Coronary artery (tissue), 2 donors: ENCODE measurements around the gene CCSER1.
"Not testable (repeated sequence)": the region's sequence is repeated elsewhere in the genome, so short reads cannot be mapped to it uniquely, and the experiment has no call there.

Experiments
- DNase-seq: peaks from one replicate; pipeline ENCODE4 v3.0.0-alpha.2; 2017; ENCODE audit warnings: low spot score
- H3K27ac ChIP-seq, 2 donors: fragments of 200-600 bp; sonication (generic); one replicate each; pipeline ENCODE4 v1.5.1; 2016 to 2019
- H3K4me3 ChIP-seq: fragments of 200-600 bp; sonication (generic); 2 replicates; pipeline ENCODE4 v1.5.1; 2016; ENCODE audit warnings: mild to moderate bottlenecking, moderate library complexity
- CTCF ChIP-seq: fragments of 200-600 bp; sonication (generic); IDR thresholded peaks from one replicate; pipeline ENCODE4 v1.5.1; 2019; ENCODE audit warnings: antibody characterized with exemption

Gene CCSER1

GRCh38 chr4:91127831-91128230, 1000.6 kb downstream of the CCSER1 start:
- no peak overlapping the region for H3K27ac ChIP-seq
- DNase-seq: no peak
- no peak for TF ChIP-seq CTCF

GRCh38 chr4:91128519-91128918, 1001.3 kb downstream of the CCSER1 start:
- TF ChIP-seq CTCF: no peak
- Histone ChIP-seq H3K4me3 (no peak overlapping the region), H3K27ac (no peak overlapping the region)
- DNase-seq: no peak

More at GRCh38 chr4:91127831-91128230, 1000.6 kb downstream of the CCSER1 start:
- H3K4me3 ChIP-seq: no peak overlapping the region

DNA sequence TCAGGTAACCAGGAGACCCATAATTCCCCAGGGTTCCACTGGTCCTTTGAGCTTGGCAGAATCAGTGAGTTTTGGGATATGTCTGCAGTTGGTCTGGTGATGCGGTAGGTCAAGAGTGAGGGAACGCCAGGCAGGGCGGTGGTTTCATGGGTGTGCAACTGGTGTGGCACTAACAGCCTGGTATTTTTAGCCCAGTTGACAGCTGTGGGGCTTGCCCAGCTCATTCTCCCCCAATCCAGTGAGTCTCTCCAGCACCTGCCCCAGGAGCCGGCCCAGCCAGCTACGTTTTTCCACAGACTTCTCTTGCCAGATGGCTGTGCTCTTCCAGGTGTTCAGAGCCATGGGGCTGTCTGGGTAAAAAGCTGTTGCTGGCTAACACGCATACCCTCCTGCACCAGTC, 1019.9 kb downstream of the CCSER1 start:
- TF ChIP-seq CTCF: no peak
- no peak for DNase-seq

GRCh38 chr4:91154041-91154440, 1026.8 kb downstream of the CCSER1 start:
- H3K27ac ChIP-seq, DNase-seq, H3K4me3 ChIP-seq: not testable (repeated sequence)

More for the DNA sequence above, 1019.9 kb downstream of the CCSER1 start:
- H3K27ac ChIP-seq: no peak overlapping the region
- H3K4me3 ChIP-seq: no peak overlapping the region

GRCh38 chr4:91167864-91168653, 1040.9 kb downstream of the CCSER1 start:
- not testable (repeated sequence) for H3K4me3 ChIP-seq, H3K27ac ChIP-seq, DNase-seq

- no peak for TF ChIP-seq CTCF
- H3K4me3 ChIP-seq: no peak overlapping the region
- no peak for DNase-seq
- no peak overlapping the region for H3K27ac ChIP-seq
Measured at GRCh38 chr4:91170768-91171167, 1043.6 kb downstream of the CCSER1 start.

DNA sequence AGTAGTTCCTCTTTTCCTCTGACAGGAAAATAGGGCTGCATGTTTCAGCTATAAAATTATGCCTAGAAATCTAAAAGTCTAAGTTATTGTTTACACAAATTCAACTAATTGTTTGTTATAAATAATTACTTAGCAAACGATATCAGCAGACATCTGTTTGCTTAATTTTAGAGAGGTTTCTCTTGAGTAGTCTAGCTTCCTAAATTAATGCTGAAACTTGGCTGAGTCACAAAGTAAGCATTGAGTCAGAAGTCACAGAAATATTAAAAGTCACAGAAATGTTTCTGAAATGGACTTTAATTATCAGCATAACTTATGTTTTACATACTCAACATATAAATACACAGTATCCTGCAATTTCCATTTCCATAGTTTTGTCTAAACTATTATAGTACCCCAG, 1044.0 kb downstream of the CCSER1 start:
- Histone ChIP-seq H3K4me3 (no peak overlapping the region), H3K27ac (no peak overlapping the region)
- no peak for TF ChIP-seq CTCF
- DNase-seq: no peak

GRCh38 chr4:91185061-91185460, 1057.9 kb downstream of the CCSER1 start:
- DNase-seq, H3K27ac ChIP-seq, H3K4me3 ChIP-seq: not testable (repeated sequence)
